ENCODE data around the gene APPL1.

- TF ChIP-seq CTCF (IDR thresholded peaks at IDR 0.05; ENCODE audit: low read depth, low read length) (no peak), POLR2A (IDR thresholded peaks at IDR 0.05; ENCODE audit: extremely low read depth, insufficient read length) (no peak)
- TF ChIP-seq, protein P1, sequence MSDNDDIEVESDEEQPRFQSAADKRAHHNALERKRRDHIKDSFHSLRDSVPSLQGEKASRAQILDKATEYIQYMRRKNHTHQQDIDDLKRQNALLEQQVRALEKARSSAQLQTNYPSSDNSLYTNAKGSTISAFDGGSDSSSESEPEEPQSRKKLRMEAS (IDR thresholded peaks at IDR 0.05; ENCODE audit: low read depth, low read length), result no peak
Measured at GRCh38 chr3:57268416-57268815, 40.9 kb downstream of the APPL1 start.

All from NB4 (cell line).